Measurements from ENCODE around the gene GPC6.
"Not testable (repeated sequence)": the region's sequence is repeated elsewhere in the genome, so short reads cannot be mapped to it uniquely, and the experiment has no call there.

Gene GPC6

GRCh38 chr13:94296471-94296870, 1069.9 kb downstream of the GPC6 start:
- no peak for DNase-seq (ENCODE audit: low read depth)
- TF ChIP-seq CTCF (IDR thresholded peaks at IDR 0.05; ENCODE audit: low read length, missing control alignments) = no peak

GRCh38 chr13:94298346-94298745, 1071.7 kb downstream of the GPC6 start:
- no peak overlapping the region for H3K4me3 ChIP-seq (replicated peaks; ENCODE audit: low read depth, low read length)
- DNase-seq (ENCODE audit: low read depth) = no peak
- TF ChIP-seq CTCF (IDR thresholded peaks at IDR 0.05; ENCODE audit: low read length, missing control alignments) = no peak

More at GRCh38 chr13:94296471-94296870, 1069.9 kb downstream of the GPC6 start:
- H3K4me3 ChIP-seq (replicated peaks; ENCODE audit: low read depth, low read length) = no peak overlapping the region

GRCh38 chr13:94300401-94300800, 1073.8 kb downstream of the GPC6 start:
- H3K4me3 ChIP-seq (replicated peaks; ENCODE audit: low read depth, low read length) = no peak overlapping the region
- no peak for DNase-seq (ENCODE audit: low read depth)
- TF ChIP-seq CTCF (IDR thresholded peaks at IDR 0.05; ENCODE audit: low read length, missing control alignments) = no peak

GRCh38 chr13:94301487-94301886, 1074.9 kb downstream of the GPC6 start:
- H3K4me3 ChIP-seq (replicated peaks; ENCODE audit: low read depth, low read length) = no peak overlapping the region
- DNase-seq (ENCODE audit: low read depth) = no peak
- no peak for TF ChIP-seq CTCF (IDR thresholded peaks at IDR 0.05; ENCODE audit: low read length, missing control alignments)

GRCh38 chr13:94302847-94303565, 1076.4 kb downstream of the GPC6 start:
- not testable (repeated sequence) for DNase-seq (ENCODE audit: low read depth); H3K4me3 ChIP-seq (replicated peaks; ENCODE audit: low read depth, low read length)

GRCh38 chr13:94303644-94304174, 1077.1 kb downstream of the GPC6 start:
- no peak overlapping the region for H3K4me3 ChIP-seq (replicated peaks; ENCODE audit: low read depth, low read length)
- TF ChIP-seq CTCF (IDR thresholded peaks at IDR 0.05; ENCODE audit: low read length, missing control alignments) = no peak
- no peak for DNase-seq (ENCODE audit: low read depth)

GRCh38 chr13:94305033-94305432, 1078.4 kb downstream of the GPC6 start:
- no peak overlapping the region for H3K4me3 ChIP-seq (replicated peaks; ENCODE audit: low read depth, low read length)
- no peak for TF ChIP-seq CTCF (IDR thresholded peaks at IDR 0.05; ENCODE audit: low read length, missing control alignments)
- no peak for DNase-seq (ENCODE audit: low read depth)
